ENCODE measurements around the gene BCL3. TPM values are rescaled to one million over a fixed set of nuclear protein-coding genes. Genes with fewer than 3 reads are reported as not detected.
A peak's percentile ranks its signal among the peaks of the same experiment; 100 is the strongest.

Gene BCL3
- total and polyA plus RNA-seq, 2 of the 13 experiments (the other 11 are each of a cell fraction or from before 2014, with no cell fraction given): 2.3 to 4.0 TPM

- TF ChIP-seq ZNF782 (CRISPR knock-in tag; IDR thresholded peaks at IDR 0.05; ENCODE audit: borderline replicate concordance) (peak; percentile 53; the same call in 1 of the 2 replicates), LCORL (IDR thresholded peaks at IDR 0.05) (no peak), LCORL (CRISPR knock-in tag; IDR thresholded peaks at IDR 0.05) (peak; percentile 50), ZNF235 (CRISPR knock-in tag; IDR thresholded peaks at IDR 0.05; ENCODE audit: borderline replicate concordance) (peak; percentile 70; the same call in 1 of the 2 replicates), MNT (IDR thresholded peaks at IDR 0.05) (no peak), FOXK1 (CRISPR knock-in tag; IDR thresholded peaks at IDR 0.05; ENCODE audit: borderline replicate concordance, low read depth) (no peak), GABPB1 (CRISPR knock-in tag; IDR thresholded peaks at IDR 0.05) (peak; percentile 45; the same call in 1 of the 2 replicates), ZNF687 (CRISPR knock-in tag; IDR thresholded peaks at IDR 0.05) (peak; percentile 82), THAP8 (CRISPR knock-in tag; IDR thresholded peaks at IDR 0.05; ENCODE audit: borderline replicate concordance) (no peak), KDM2A (CRISPR knock-in tag; IDR thresholded peaks at IDR 0.05; ENCODE audit: borderline replicate concordance, low read depth) (0 out of 2 replicates have a peak, but pooled peaks have one; percentile 7), SMARCE1 (IDR thresholded peaks at IDR 0.05; ENCODE audit: borderline replicate concordance) (no peak), SRSF9 (IDR thresholded peaks at IDR 0.05; ENCODE audit: borderline replicate concordance, insufficient read depth, low read depth, low read length, poor library complexity, severe bottlenecking) (no peak), ZIK1 (CRISPR knock-in tag; IDR thresholded peaks at IDR 0.05; ENCODE audit: borderline replicate concordance, low read depth) (no peak), ZNF746 (CRISPR knock-in tag; IDR thresholded peaks at IDR 0.05) (no peak; the same call in 1 of the 2 replicates), TARDBP (CRISPR knock-in tag; IDR thresholded peaks at IDR 0.05) (no peak; the same call in 1 of the 2 replicates), HMGXB3 (CRISPR knock-in tag; IDR thresholded peaks at IDR 0.05; ENCODE audit: borderline replicate concordance) (no peak), HNRNPK (IDR thresholded peaks at IDR 0.05; ENCODE audit: low read depth, low read length, poor library complexity, severe bottlenecking) (no peak)
These were observed 60.2 kb downstream of the BCL3 start, which contains the start of gene BCAM (continued) for GRCh38 chr19:44808463-44809371.
